Colonic mucosa (tissue), 4 donors: ENCODE measurements around the gene RAE1. TPM values are rescaled to one million over a fixed set of nuclear protein-coding genes. Genes with fewer than 3 reads are reported as not detected.
A peak's percentile ranks its signal among the peaks of the same experiment; 100 is the strongest.

Experiments used
- DNase-seq: peaks from one replicate; pipeline ENCODE4 v3.0.0-alpha.2; 2020
- H3K27ac ChIP-seq: fragments of 200-600 bp; one replicate; pipeline ENCODE4 v1.8.0; 2021
- H3K27me3 ChIP-seq: fragments of 200-600 bp; one replicate; pipeline ENCODE4 v1.8.0; 2021
- H3K36me3 ChIP-seq: fragments of 200-600 bp; one replicate; pipeline ENCODE4 v1.8.0; 2021
- H3K4me1 ChIP-seq: fragments of 200-600 bp; one replicate; pipeline ENCODE4 v1.8.0; 2021; ENCODE audit warnings: mild to moderate bottlenecking
- H3K4me3 ChIP-seq: fragments of 200-600 bp; one replicate; pipeline ENCODE4 v1.8.0; 2021
- H3K9ac ChIP-seq, 2 donors: one replicate each; pipeline ENCODE4 v1.7.0; 2013; ENCODE audit warnings: control low read depth in 2 of 2, low read depth in 2 of 2, low read length in 2 of 2
- H3K9me3 ChIP-seq: fragments of 200-600 bp; one replicate; pipeline ENCODE4 v1.8.0; 2021
- intact Hi-C: fragments of 100-400 bp; cut with DNase I; formaldehyde crosslinking; loops from one replicate; pipeline ENCODE4 v1.14.1; 2022
- total RNA-seq, 2 donors: library from RNA; stranded (reverse); fragmentation: NEBNext Ultra II Directional in 1 of 2; extraction: Animal tissue kit (Norgen Biotek cat#: 25700) in 1 of 2; gene quantifications; one replicate each; pipeline ENCODE4 v1.2.1, GENCODE V29; 2021
- TF ChIP-seq, protein P1 (sequence below): fragments of 200-600 bp; IDR thresholded peaks from one replicate; pipeline ENCODE4 v1.8.0; 2022; ENCODE audit warnings: antibody characterized with exemption, mild to moderate bottlenecking
- donor health status: healthy.
- donor health status: DM: no; HTN: no; CAD: no.
- donor health status: DM: no; HTN: no; CAD: no.

RAE1 gene
- total RNA-seq, 2 donors from 2014 or later: 20.3 to 29.3 TPM

GRCh38 chr20:57326667-57327455 lies 24.2 kb upstream of the RAE1 start:
- no peaks in the 10 kb centered on the region for H3K4me1 ChIP-seq
- no peaks in the 10 kb centered on the region for H3K36me3 ChIP-seq
- intact Hi-C loops: no loop called here
- H3K4me3 ChIP-seq: no peak overlapping the region
- H3K27me3 ChIP-seq: no peaks in the 10 kb centered on the region
- TF ChIP-seq, protein P1, sequence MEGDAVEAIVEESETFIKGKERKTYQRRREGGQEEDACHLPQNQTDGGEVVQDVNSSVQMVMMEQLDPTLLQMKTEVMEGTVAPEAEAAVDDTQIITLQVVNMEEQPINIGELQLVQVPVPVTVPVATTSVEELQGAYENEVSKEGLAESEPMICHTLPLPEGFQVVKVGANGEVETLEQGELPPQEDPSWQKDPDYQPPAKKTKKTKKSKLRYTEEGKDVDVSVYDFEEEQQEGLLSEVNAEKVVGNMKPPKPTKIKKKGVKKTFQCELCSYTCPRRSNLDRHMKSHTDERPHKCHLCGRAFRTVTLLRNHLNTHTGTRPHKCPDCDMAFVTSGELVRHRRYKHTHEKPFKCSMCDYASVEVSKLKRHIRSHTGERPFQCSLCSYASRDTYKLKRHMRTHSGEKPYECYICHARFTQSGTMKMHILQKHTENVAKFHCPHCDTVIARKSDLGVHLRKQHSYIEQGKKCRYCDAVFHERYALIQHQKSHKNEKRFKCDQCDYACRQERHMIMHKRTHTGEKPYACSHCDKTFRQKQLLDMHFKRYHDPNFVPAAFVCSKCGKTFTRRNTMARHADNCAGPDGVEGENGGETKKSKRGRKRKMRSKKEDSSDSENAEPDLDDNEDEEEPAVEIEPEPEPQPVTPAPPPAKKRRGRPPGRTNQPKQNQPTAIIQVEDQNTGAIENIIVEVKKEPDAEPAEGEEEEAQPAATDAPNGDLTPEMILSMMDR: no peak
- H3K9ac ChIP-seq: no peak overlapping the region
- H3K9me3 ChIP-seq: no peaks in the 10 kb centered on the region
- H3K27ac ChIP-seq: no peak overlapping the region
- peak; percentile 51 for DNase-seq

DNA sequence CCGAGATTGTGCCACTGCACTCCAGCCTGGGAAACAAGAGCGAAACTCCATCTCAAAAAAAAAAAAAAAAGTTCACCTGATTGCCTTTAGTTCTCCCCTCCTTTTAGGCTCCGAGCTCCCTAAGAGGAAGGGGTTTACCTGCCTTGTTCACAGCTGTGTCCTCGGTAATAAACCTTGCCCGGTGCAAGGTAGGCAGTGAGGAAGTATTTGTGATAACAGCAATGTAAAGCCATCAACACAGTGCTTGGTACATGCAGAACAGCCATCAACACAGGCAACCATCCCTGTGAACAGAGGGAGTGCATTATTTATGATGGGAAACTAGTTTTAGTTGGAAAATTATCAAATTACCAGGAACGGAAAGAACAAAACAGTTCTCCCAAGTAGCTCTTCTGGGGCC lies 23.2 kb upstream of the RAE1 start:
- H3K36me3 ChIP-seq: no peaks in the 10 kb centered on the region
- intact Hi-C loops: no loop called here
- H3K4me3 ChIP-seq: no peak overlapping the region
- peak; percentile 6 for DNase-seq
- no peaks in the 10 kb centered on the region for H3K4me1 ChIP-seq
- no peaks in the 10 kb centered on the region for H3K27me3 ChIP-seq
- H3K9ac ChIP-seq: no peak overlapping the region
- TF ChIP-seq, protein P1: no peak
- no peaks in the 10 kb centered on the region for H3K9me3 ChIP-seq
- no peak overlapping the region for H3K27ac ChIP-seq

DNA sequence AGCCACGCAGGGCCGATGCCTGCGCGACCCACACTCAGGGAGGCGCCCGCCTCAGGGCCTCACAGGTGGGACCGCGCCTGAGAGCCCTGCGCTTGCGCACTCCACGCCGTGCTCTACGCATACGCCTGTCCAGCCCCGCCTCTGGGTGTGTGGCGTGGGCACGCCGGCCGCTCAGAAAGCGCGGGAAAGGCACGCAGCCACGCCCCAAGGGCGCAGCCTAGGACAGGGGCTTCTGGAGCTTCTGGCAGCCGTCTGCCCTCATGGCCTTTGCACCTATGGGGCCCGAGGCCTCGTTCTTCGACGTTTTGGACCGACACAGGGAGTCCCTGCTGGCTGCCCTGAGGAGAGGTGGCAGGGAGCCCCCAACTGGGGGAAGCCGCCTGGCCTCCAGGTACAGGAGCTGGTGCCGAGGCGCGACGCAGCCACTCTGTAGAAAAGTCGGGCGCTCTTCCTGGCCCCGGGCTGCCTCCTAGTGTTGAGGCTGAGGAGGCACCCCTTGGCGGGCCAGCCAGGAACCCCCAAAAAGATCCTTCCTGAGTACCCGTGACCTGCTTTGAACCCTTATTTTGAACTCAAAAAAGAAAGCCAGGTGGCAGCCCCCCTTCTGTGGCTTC lies 21.3 kb upstream of the RAE1 start, which contains the start of gene SPO11:
Gene SPO11 (plus strand): TSS at position 196 of the 614 bp plus-strand sequence. CDS start 65 bp downstream, at position 261.
- no peak within 1 kb of the TSS for H3K9ac ChIP-seq
- no peaks in the 10 kb centered on the region for H3K27me3 ChIP-seq
- DNase-seq: peak; percentile 13
- intact Hi-C loops: no loop called here
- no peaks in the 10 kb centered on the region for H3K4me1 ChIP-seq
- TF ChIP-seq, protein P1: no peak
- no peaks in the 10 kb centered on the region for H3K36me3 ChIP-seq
- no peaks in the 10 kb centered on the region for H3K9me3 ChIP-seq
- no peak within 1 kb of the TSS for H3K4me3 ChIP-seq
- H3K27ac ChIP-seq: no peak within 1 kb of the TSS

GRCh38 chr20:57330998-57331397 lies 20.1 kb upstream of the RAE1 start:
- DNase-seq: no peak
- intact Hi-C loops: no loop called here
- Histone ChIP-seq H3K9me3 (no peaks in the 10 kb centered on the region), H3K27ac (no peak overlapping the region), H3K4me3 (no peak overlapping the region), H3K27me3 (no peaks in the 10 kb centered on the region), H3K9ac (no peak overlapping the region), H3K36me3 (no peaks in the 10 kb centered on the region), H3K4me1 (no peaks in the 10 kb centered on the region)
- TF ChIP-seq, protein P1: no peak

GRCh38 chr20:57332105-57333089 lies 18.7 kb upstream of the RAE1 start:
- intact Hi-C loops: no loop called here
- no peaks in the 10 kb centered on the region for H3K36me3 ChIP-seq

More at GRCh38 chr20:57332105-57333089, 18.7 kb upstream of the RAE1 start:
- Histone ChIP-seq H3K9ac (no peak overlapping the region), H3K27me3 (no peaks in the 10 kb centered on the region), H3K9me3 (no peaks in the 10 kb centered on the region), H3K27ac (no peak overlapping the region), H3K4me1 (no peaks in the 10 kb centered on the region), H3K4me3 (no peak overlapping the region)
- TF ChIP-seq, protein P1: no peak
- no peak for DNase-seq
